Astrocyte of the cerebellum (primary cell): ENCODE results near the gene MEIS2.

Source experiments
- DNase-seq: peaks from one replicate; pipeline ENCODE4 v3.0.0-alpha.2; 2011; ENCODE audit warnings: low read depth
- H3K4me3 ChIP-seq: 2 replicates; pipeline ENCODE4 v1.5.1; 2011; ENCODE audit warnings: mild to moderate bottlenecking, low read depth, low read length, moderate library complexity
- in situ Hi-C: cut with HindIII; loops from 2 replicates; pipeline ENCODE4 v1.10.0; 2017; ENCODE audit warnings: low sequenced_read_pairs
- TF ChIP-seq, protein P1 (sequence below): IDR thresholded peaks from 2 replicates; pipeline ENCODE4 v1.5.1; 2012; ENCODE audit warnings: low read length, low read depth, moderate library complexity, mild to moderate bottlenecking; ENCODE audit errors: missing control alignments

Gene MEIS2

DNA sequence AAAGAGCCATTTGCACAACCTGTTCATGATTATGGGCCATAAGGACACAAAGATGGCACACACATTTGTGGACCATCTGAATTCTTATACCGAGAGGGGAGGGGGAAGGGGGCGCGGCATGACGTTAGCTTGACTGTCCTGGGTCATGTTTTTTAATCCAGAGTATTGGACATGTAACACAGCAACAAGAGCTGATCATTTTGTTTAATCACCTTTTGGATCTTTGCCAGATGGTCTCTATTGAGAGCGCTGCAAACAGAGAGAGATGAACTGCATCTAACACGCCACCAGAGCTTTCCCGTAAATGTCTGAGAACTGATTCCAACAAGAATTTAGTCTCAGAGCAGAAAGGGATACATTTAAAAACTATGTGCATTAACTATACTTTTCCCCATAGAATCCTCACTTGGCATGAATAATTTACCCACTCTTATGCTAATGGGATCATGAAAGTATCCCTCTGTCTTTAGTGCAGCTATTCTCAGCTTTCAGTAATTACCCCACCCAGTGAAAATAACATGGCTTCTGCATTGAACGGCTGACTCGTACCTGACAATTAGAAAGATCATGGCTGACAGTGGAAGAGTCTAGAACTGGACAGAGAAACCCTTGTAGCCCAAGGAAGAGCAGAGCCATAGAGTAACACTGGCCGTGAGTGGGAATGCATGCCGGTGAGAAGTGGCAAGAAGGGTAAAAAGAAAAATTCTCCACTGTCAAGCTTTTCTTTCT is 22.6 kb downstream of the MEIS2 start:
- in situ Hi-C loops, result no loop called here
- TF ChIP-seq, protein P1, sequence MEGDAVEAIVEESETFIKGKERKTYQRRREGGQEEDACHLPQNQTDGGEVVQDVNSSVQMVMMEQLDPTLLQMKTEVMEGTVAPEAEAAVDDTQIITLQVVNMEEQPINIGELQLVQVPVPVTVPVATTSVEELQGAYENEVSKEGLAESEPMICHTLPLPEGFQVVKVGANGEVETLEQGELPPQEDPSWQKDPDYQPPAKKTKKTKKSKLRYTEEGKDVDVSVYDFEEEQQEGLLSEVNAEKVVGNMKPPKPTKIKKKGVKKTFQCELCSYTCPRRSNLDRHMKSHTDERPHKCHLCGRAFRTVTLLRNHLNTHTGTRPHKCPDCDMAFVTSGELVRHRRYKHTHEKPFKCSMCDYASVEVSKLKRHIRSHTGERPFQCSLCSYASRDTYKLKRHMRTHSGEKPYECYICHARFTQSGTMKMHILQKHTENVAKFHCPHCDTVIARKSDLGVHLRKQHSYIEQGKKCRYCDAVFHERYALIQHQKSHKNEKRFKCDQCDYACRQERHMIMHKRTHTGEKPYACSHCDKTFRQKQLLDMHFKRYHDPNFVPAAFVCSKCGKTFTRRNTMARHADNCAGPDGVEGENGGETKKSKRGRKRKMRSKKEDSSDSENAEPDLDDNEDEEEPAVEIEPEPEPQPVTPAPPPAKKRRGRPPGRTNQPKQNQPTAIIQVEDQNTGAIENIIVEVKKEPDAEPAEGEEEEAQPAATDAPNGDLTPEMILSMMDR, result no peak
- DNase-seq, result no peak
- H3K4me3 ChIP-seq, result no peak overlapping the region

DNA sequence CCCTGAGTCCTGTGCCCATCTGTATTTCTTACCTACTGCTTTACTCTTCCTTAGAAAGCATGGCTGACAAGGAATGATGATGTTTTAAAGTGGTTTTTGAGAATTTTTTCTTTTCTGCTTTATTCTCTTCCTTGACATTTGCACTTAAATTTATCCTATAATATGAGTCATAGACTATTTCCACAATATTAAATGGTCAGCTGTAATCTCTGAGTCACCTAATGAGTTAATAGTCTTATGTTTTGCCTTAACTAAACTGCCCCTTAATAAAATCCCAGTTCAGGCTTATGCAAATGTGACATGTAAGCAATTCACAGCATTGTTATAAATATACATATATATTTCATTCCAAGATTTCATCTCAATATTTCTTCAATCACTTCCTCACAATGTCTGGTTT is 23.8 kb downstream of the MEIS2 start:
- in situ Hi-C loops, result no loop called here
- H3K4me3 ChIP-seq, result no peak overlapping the region
- DNase-seq, result no peak
- TF ChIP-seq, protein P1, result no peak

DNA sequence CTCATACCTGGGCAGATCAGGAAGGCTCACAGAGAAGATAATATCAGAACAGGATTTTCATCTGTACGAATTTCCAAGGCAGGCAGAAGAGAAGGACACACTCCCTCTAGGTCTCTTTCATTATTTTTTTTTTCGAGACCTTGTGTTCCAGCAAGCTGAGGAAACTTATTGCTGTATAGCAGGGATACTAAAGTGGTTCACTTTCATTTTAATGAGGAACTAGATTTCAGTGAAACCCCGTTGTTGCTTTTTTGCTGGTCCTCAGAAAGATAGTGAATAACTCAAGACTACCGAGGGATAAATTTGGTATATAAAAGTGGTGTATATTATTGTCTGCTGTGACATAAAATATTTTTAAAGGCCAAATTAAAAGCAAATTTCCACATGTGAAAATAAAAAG is 24.6 kb downstream of the MEIS2 start:
- H3K4me3 ChIP-seq, result no peak overlapping the region
- in situ Hi-C loops, result no loop called here
- DNase-seq, result no peak
- TF ChIP-seq, protein P1, result no peak

DNA sequence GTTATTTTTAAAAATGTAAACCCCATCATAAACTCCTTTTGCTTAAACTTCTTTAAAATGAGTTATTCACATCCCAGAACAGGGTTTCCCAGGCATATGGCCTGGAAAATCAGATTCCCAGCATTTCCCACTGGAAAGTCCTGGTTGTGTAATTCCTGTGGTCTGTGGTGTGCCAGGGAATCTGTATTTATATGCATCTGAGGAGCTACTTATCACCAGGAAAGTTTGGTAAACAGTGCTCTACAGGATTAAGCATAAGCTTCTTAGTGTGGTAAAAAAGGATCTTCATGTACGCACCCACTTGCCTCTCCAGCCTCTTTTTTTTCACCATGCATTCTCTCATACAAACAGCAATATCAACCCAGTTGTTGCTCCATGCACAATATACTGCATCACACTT is 28.2 kb downstream of the MEIS2 start:
- in situ Hi-C loops, result no loop called here
- no peak for DNase-seq
- H3K4me3 ChIP-seq, result no peak overlapping the region
- TF ChIP-seq, protein P1, result no peak

DNA sequence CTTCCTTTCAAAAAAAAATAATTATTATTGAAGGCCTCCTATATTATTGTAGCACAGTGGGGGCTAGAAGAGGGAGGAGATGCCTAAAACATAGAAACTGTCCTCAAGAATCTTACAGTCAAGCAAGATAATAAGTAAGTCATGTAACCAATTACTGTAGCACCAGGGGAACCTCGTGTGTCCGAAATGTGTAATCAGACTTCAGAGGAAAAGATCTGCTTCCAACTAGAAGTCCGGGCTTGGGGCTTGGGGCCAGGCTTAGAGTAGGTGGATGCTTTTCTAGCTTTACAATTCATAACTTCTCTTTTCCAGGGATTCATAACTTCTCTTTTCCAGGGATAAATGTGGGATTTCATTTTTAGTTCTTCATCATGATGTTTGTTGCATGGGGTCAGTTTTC is 29.2 kb downstream of the MEIS2 start:
- DNase-seq, result no peak
- in situ Hi-C loops, result no loop called here
- no peak overlapping the region for H3K4me3 ChIP-seq
- TF ChIP-seq, protein P1, result no peak

DNA sequence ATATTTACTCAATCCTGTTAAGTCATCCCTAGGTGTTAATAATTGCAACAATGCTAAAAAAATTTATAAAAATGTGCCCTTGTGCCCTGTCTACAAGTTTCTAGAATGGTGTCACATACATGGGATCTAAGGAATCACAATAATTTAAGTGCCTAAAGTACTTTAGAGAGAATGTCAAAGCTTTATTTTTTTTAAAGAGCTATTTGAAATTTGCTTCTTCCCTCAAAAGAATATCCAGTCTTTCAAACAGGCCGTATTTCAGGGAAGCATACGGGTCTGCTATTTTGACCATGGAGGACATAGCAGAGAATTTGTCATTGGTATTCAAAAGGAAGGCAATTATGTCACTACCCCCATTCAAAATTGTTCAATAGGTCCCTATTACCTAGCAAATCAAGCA is 29.7 kb downstream of the MEIS2 start:
- TF ChIP-seq, protein P1, result no peak
- in situ Hi-C loops, result no loop called here

More for the DNA sequence above, 29.7 kb downstream of the MEIS2 start:
- no peak for DNase-seq
- H3K4me3 ChIP-seq, result no peak overlapping the region
